ENCODE measurements around the gene CANX. TPM values are rescaled to one million over a fixed set of nuclear protein-coding genes. Genes with fewer than 3 reads are reported as not detected.
A peak's percentile ranks its signal among the peaks of the same experiment; 100 is the strongest.

CANX gene
- total and polyA plus RNA-seq, 9 of the 15 experiments (the other 6 are each of a cell fraction or from before 2014, with no cell fraction given) = 155 to 893 (median 589) TPM

- TF ChIP-seq MTF1 (CRISPR knock-in tag; IDR thresholded peaks at IDR 0.05; ENCODE audit: borderline replicate concordance) (no peak), JUNB (CRISPR knock-in tag; conservative IDR thresholded peaks at IDR 0.05) (no peak; the same call in 1 of the 2 replicates), GTF3C2 (IDR thresholded peaks at IDR 0.05; ENCODE audit: borderline replicate concordance, extremely low read depth, insufficient read length) (no peak), MAX (CRISPR knock-in tag; IDR thresholded peaks at IDR 0.05) (no peak), ZNF79 (CRISPR knock-in tag; IDR thresholded peaks at IDR 0.05; ENCODE audit: low read depth) (no peak), ZNF3 (CRISPR knock-in tag; IDR thresholded peaks at IDR 0.05) (no peak), ZNF134 (CRISPR knock-in tag; conservative IDR thresholded peaks at IDR 0.05) (no peak), ZBED1 (IDR thresholded peaks at IDR 0.05) (no peak), NCOA6 (IDR thresholded peaks at IDR 0.05) (peak; percentile 83), MED1 (CRISPR knock-in tag; IDR thresholded peaks at IDR 0.05; ENCODE audit: borderline replicate concordance) (no peak)
- TF ChIP-seq, protein P1, sequence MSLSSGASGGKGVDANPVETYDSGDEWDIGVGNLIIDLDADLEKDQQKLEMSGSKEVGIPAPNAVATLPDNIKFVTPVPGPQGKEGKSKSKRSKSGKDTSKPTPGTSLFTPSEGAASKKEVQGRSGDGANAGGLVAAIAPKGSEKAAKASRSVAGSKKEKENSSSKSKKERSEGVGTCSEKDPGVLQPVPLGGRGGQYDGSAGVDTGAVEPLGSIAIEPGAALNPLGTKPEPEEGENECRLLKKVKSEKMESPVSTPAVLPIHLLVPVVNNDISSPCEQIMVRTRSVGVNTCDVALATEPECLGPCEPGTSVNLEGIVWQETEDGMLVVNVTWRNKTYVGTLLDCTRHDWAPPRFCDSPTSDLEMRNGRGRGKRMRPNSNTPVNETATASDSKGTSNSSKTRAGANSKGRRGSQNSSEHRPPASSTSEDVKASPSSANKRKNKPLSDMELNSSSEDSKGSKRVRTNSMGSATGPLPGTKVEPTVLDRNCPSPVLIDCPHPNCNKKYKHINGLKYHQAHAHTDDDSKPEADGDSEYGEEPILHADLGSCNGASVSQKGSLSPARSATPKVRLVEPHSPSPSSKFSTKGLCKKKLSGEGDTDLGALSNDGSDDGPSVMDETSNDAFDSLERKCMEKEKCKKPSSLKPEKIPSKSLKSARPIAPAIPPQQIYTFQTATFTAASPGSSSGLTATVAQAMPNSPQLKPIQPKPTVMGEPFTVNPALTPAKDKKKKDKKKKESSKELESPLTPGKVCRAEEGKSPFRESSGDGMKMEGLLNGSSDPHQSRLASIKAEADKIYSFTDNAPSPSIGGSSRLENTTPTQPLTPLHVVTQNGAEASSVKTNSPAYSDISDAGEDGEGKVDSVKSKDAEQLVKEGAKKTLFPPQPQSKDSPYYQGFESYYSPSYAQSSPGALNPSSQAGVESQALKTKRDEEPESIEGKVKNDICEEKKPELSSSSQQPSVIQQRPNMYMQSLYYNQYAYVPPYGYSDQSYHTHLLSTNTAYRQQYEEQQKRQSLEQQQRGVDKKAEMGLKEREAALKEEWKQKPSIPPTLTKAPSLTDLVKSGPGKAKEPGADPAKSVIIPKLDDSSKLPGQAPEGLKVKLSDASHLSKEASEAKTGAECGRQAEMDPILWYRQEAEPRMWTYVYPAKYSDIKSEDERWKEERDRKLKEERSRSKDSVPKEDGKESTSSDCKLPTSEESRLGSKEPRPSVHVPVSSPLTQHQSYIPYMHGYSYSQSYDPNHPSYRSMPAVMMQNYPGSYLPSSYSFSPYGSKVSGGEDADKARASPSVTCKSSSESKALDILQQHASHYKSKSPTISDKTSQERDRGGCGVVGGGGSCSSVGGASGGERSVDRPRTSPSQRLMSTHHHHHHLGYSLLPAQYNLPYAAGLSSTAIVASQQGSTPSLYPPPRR (CRISPR knock-in tag; IDR thresholded peaks at IDR 0.05; ENCODE audit: borderline replicate concordance) = no peak
- TF ChIP-seq, protein P2, sequence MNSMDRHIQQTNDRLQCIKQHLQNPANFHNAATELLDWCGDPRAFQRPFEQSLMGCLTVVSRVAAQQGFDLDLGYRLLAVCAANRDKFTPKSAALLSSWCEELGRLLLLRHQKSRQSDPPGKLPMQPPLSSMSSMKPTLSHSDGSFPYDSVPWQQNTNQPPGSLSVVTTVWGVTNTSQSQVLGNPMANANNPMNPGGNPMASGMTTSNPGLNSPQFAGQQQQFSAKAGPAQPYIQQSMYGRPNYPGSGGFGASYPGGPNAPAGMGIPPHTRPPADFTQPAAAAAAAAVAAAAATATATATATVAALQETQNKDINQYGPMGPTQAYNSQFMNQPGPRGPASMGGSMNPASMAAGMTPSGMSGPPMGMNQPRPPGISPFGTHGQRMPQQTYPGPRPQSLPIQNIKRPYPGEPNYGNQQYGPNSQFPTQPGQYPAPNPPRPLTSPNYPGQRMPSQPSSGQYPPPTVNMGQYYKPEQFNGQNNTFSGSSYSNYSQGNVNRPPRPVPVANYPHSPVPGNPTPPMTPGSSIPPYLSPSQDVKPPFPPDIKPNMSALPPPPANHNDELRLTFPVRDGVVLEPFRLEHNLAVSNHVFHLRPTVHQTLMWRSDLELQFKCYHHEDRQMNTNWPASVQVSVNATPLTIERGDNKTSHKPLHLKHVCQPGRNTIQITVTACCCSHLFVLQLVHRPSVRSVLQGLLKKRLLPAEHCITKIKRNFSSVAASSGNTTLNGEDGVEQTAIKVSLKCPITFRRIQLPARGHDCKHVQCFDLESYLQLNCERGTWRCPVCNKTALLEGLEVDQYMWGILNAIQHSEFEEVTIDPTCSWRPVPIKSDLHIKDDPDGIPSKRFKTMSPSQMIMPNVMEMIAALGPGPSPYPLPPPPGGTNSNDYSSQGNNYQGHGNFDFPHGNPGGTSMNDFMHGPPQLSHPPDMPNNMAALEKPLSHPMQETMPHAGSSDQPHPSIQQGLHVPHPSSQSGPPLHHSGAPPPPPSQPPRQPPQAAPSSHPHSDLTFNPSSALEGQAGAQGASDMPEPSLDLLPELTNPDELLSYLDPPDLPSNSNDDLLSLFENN (IDR thresholded peaks at IDR 0.05; ENCODE audit: low read depth in 2 of 2, low read length in 2 of 2) = no peak
- TF ChIP-seq, protein P3, sequence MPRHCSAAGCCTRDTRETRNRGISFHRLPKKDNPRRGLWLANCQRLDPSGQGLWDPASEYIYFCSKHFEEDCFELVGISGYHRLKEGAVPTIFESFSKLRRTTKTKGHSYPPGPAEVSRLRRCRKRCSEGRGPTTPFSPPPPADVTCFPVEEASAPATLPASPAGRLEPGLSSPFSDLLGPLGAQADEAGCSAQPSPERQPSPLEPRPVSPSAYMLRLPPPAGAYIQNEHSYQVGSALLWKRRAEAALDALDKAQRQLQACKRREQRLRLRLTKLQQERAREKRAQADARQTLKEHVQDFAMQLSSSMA (CRISPR knock-in tag; IDR thresholded peaks at IDR 0.05) = no peak
Observed at GRCh38 chr5:179697993-179698934, 503 bp upstream of the CANX start (continued).
